HG02852 (cell line): ENCODE data around the gene NQO1.
"Not testable (repeated sequence)": the region's sequence is repeated elsewhere in the genome, so short reads cannot be mapped to it uniquely, and the experiment has no call there.

Experiments
- ATAC-seq: cut with Tn5 transposase; IDR thresholded peaks from one replicate; pipeline ENCODE4 v1.9.1; 2021; ENCODE audit warnings: mild to moderate bottlenecking, moderate library complexity; ENCODE audit not compliant: unreplicated experiment

NQO1 gene

GRCh38 chr16:69726313-69727060 is at the start of gene NQO1:
Gene NQO1 (minus strand): TSS chr16:69726560. CDS start chr16:69726439, 121 bp downstream.
- peak; percentile 99 for ATAC-seq

- ATAC-seq = no peak
These were observed 49.2 kb upstream of the NQO1 start for GRCh38 chr16:69775563-69775962.

GRCh38 chr16:69773260-69773947 is 47.0 kb upstream of the NQO1 start:
- ATAC-seq = peak; percentile 58

GRCh38 chr16:69771651-69771967 is 45.2 kb upstream of the NQO1 start:
- ATAC-seq = no peak

DNA sequence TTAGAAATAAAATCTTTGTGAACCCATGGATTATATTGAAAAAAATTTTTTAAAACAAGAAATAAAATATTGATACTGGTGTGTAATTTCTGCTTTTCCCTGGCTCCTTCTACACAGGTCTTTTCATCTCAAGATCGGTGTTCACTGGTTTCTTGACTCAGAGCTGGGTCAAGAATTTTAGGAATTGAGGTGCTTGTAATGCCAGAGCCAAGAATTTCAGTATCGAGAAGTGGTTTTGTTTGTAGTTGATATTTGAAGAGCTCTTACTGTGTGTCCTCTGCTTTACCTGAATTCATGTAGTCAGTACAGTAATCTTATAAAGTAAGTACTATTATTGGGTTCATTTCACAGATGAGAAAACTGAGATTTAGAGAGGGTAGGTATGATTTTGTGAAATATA is 43.0 kb upstream of the NQO1 start:
- no peak for ATAC-seq

DNA sequence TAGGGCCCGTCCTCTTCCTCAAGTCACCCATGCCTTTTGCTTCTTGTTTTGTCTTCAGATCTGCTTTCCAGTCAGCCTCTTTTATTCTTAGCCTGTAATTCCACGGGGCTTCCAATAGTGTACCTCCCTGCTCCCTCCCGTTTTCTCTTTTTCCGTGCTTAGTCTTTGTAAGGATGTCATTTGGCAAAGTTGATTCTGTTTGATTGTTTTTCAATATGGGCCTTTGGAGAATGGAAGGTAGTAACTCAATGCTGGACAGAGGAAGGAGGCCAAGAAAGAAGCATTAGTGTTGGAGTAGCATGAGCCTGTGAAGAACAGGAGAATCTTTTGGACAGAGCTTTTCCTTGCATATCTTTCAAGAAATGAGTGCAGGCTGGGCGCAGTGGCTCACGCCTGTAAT is 42.3 kb upstream of the NQO1 start:
- ATAC-seq = no peak

DNA sequence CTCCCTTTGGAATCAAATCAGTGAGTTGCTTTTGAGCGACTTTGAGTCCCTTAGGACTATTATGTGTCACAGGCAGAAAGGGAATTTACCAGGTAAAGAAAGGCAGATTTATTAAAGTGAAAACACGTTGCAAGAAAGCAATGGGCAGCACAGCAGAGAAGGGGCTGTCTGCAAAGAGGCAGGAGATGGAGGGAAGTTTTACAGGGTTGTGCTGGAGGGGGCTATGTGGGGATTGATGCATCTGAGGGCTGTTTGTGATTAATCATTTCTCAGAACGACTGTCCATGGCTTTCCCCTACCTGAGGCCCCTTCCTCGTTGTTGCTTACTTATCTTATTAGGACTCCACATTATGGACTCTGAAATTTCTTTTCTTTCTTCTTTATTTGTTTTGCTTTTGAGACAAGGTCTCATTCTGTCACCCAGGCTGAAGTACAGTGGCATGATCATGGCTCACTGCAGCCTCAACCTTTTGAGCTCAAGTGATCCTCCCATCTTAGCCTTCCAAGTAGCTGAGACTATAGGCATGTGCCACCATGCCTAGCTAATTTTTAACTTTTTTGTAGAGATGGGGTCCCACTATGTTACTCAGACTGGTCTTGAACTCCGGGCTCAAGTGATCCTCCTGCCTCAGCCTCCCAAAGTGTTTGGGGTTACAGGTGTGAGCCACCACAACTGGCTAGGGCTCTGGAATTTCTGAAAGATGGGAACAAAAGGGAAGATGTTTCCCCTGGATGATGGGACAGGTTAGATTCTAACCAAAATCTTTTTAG is 41.3 kb upstream of the NQO1 start:
- no peak for ATAC-seq

GRCh38 chr16:69763599-69763942 is 37.2 kb upstream of the NQO1 start:
- ATAC-seq = no peak

- peak; percentile 25 for ATAC-seq
These were observed 36.6 kb upstream of the NQO1 start for GRCh38 chr16:69762814-69763598.

GRCh38 chr16:69761983-69762813 is 35.8 kb upstream of the NQO1 start, which contains the start of gene WWP2:
Gene WWP2 (plus strand): TSS chr16:69762332. CDS start chr16:69787011, 24,679 bp downstream.
- ATAC-seq = peak; percentile 77

DNA sequence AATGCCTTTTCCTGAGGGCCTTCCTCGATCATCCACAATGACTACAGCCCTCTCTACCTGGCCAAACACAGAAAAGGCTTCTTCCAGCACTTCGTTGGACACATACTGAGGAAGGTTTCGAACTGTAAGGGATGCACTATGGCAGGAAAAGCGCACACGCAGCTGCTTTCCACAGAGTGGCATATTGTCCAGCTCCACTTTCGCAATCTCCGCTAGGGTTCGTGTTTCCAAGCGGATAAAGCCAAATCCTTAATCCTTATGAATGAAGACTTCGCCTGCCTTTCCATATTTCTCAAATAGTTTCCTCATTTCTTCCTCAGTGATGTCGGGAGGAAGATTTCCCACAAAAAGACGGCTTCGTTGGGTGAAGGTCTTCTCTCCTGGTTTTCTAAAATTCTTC is 31.0 kb upstream of the NQO1 start:
- ATAC-seq = not testable (repeated sequence)

DNA sequence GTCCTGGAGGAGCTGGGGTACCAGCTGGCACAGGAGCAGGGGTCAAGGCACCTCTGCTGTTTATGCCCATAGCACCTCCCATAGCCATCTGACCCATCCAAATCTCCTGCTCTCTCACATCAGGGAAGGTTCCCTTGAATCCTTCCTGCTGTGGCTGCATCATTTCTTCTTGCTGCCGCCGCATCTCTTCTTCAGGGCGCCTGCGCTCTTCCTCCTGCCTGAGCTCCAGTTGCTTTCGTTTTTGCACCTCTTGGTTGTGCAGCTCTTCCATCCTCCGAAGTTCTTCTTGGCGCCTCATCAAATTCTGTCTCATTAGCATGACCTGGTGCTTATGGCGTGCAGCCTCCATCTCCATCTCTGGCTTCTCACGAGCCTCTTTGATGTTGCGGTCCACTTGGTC is 30.3 kb upstream of the NQO1 start:
- no peak for ATAC-seq

DNA sequence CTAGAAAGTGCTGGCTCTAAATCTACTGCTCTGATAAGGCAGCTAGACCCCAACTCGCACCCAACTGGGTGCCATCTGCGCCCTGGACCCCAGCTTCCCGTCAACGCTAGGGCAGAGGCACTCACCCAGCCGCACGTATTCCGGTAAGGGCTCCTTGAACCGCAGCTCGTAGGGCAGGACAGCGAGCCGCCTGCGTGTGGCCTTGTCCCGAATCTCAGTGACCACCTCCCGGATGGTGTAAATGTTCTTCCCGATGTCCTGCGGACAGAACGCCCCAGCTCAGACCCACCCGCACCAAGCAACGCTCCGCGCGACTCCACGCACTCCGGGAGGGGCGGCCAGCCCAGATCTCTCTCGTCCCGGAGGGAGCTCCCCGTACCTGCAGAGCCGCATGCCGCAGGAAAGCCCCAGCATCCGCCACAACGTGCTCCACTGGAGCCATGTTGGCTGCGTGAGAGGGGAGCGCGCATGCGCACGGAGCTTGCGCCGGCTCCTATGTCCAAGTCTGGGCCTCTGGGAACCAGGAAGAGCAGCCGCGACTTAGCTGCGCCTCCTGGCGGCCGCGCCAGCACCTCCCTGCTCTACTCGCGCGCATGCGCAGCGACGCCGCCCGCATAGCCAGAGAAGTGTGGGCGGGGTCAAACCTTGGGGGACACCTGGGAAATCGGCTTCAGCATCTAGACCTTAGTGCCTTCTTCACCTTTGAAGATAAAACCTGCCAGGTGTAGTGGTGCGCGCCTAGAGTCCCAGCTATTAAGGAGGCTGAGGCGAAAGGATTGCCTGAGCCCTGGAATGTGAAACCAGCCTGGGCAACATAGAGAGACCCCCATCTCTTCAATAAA is 28.3 kb upstream of the NQO1 start, which contains the start of gene NOB1:
Gene NOB1 (minus strand): TSS at position 458 of the 842 bp plus-strand sequence. CDS start 16 bp downstream, at position 442.
- peak; percentile 96 for ATAC-seq

DNA sequence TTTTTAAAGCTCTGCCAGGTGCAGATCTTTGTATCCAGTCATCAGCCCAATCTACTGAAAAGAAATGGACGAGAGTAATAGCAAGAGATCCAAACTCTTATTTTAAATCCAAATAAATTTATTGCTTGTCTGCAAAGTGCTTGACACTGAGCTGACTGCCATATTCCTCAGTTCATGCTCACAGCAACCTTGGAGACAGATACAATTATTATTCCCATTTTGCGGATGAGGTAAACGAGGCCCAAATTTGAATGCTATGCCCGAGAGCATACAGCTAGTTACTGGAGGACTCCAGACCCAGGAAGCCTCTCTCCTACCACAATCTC is 27.7 kb upstream of the NQO1 start:
- no peak for ATAC-seq

GRCh38 chr16:69748694-69749345 is 22.5 kb upstream of the NQO1 start:
- ATAC-seq = no peak

GRCh38 chr16:69747115-69747514 is 20.8 kb upstream of the NQO1 start:
- ATAC-seq = no peak

GRCh38 chr16:69745959-69746358 is 19.6 kb upstream of the NQO1 start:
- ATAC-seq = no peak

- ATAC-seq = no peak
These were observed 18.9 kb upstream of the NQO1 start for GRCh38 chr16:69745232-69745612.
